SKM-1 treated with dmso at 0.1 percent for 144 hours (cell line): ENCODE results near the gene CAMTA1.

ENCODE experiments used
- DNase-seq: peaks from one replicate; lab custom pipeline; 2025; ENCODE audit not compliant: unreplicated experiment; lab: John Stamatoyannopoulos, UW

Gene CAMTA1

GRCh38 chr1:7437608-7438395 is 652.5 kb downstream of the CAMTA1 start:
- no peak for DNase-seq

- DNase-seq, result no peak
These were observed 653.1 kb downstream of the CAMTA1 start for GRCh38 chr1:7438396-7438785.

DNA sequence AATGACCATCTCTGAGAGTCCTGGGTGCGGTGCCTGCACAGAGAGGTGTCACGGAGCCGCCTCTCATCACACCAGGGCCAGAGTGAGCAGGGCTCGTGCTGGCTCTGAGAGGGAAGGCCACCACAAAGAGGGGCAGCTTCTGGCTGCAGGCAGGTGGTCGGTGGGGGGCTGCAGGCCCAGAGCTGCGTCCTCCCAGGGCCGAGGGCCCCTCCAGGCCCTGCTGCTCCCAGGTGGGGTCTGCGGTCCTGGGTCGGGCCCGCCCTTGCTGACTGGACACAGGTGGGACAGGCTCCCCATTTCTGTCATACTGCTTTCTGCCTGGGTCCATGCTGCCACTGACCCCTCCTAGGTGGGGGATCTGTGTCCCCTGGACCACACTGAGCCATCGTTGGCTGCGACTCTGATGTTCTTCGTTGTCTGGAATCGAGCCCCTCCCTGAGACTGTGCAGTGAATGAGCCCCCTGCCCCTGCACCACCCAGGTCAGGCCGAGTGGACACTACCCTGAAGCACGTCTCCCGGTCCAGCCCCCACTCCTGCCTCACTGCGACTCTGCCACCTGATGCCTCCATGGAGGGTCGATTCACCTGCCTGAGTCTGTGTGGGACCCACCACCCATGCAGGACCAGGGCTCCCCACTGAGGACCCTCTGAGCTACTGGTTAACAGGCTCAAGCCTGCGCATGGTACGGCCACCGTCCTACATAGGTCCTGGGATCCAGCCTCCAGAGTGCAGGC is 653.8 kb downstream of the CAMTA1 start:
- DNase-seq, result no peak

- DNase-seq, result no peak
These were observed 654.9 kb downstream of the CAMTA1 start for GRCh38 chr1:7440154-7440553.

DNA sequence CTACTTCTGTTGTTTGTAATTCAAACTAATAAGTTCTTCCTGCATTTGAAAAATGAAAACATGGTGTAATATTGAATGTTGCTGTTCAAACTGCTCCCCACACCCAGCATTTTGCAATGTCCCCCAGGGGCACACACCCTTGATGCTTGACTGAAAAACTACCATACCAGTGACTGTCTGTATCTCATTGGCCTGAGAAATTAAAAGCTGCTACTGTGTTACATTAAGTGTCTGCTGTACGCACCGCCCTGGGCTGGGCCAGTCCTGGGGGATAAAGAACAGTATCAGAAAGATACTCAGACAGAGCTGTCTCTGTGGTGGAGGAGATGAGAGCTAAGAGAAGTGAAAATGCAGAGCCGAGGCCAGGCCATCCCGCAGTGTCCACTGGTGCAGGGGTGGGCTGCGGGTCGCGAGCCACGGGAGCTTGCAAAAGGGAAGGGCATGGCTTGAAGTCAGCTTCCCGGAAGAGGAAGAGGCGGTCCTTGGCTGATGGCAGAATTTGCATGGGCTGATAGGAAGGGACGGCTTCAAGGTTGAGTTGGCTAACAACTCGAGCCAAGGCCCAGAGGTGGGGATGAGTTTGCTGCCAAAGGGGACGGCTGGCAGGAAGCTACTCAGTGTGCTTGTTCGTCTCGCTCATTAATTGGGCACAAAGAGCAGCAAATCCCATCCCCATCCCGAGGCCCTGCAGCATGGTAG is 656.0 kb downstream of the CAMTA1 start:
- no peak for DNase-seq

DNA sequence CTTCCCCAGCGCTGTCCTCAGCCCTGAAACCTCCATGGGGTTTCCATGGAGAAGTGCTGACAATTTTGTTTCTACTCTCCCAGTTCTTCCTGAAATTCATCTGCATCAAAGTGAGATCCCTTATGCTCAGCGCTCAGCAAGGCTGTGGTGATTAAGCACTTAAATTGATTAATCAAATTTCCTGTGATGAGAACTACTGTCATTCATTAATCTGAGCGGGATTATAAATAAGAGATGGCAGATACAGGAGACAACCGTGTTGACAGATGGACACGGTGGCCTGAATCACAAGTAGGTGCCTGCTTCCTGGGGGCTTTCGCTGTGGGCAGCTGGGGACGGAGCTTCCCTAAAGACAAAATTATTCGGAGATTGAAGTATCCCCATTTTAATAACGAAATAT is 656.8 kb downstream of the CAMTA1 start:
- DNase-seq, result no peak

- DNase-seq, result no peak
These were observed 657.7 kb downstream of the CAMTA1 start for GRCh38 chr1:7442918-7443317.

GRCh38 chr1:7444363-7444762 is 659.1 kb downstream of the CAMTA1 start:
- DNase-seq, result peak; percentile 8

DNA sequence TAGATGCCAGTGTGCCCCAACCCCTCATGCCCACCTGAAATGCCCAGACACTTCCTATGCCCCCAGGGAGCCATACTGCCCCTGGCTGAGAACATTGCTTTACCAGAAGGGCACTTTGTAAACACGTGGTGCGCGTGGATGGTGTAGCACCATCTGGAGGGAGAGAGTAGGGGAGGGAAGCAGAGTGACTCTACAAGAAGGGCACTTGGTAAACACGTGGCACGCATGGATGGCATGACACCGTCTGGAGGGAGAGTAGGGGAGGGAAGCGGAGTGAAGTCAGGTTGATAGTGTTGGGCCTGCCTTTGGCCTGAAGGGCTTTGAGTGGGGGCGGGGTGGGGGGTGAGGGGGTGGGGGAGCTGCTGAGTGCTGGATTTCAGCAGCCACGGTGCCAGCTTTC is 661.8 kb downstream of the CAMTA1 start:
- DNase-seq, result no peak

DNA sequence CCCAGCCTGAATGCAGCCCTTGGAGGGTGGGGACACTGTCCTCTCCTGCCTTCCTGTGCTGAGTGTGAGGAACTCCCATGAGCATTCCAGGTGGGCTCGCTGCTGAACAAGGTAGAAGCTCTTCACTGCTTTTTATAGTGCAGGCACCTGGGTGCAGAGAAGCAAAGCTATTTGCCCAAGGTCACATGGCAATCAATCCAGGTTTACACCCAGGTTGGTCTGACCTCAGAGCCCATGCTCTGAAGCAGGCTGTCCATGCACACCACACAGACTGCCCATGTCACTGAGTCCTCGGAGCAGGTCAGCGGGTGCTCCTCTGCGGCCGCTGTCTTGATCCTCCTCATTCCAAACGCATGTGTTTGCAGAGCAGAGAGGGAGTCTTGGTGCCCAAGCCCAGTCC is 662.5 kb downstream of the CAMTA1 start:
- DNase-seq, result no peak

- no peak for DNase-seq
These were observed 663.7 kb downstream of the CAMTA1 start for GRCh38 chr1:7448986-7449385.

- DNase-seq, result no peak
These were observed 664.5 kb downstream of the CAMTA1 start for GRCh38 chr1:7449750-7450149.

GRCh38 chr1:7450838-7451237 is 665.6 kb downstream of the CAMTA1 start:
- no peak for DNase-seq

DNA sequence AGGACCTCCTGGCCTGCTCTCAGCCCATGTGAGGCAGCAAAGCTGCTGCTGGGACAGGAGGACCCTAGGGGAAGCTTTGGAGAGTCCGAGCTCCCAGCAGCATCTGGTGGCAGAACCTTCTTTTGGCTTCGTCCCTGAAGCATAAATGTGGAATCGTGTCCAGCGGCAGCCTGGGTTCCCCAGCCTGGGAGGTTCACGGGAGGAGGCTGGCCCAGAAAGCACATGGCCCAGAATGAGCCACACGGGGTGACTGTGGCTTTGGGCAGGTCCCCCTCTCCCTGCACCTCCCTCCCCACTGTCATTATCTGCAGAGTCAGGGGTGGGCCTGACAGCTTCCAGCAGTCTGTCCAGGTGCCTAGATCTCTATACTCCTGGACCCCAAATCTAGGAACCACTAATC is 667.8 kb downstream of the CAMTA1 start:
- no peak for DNase-seq

DNA sequence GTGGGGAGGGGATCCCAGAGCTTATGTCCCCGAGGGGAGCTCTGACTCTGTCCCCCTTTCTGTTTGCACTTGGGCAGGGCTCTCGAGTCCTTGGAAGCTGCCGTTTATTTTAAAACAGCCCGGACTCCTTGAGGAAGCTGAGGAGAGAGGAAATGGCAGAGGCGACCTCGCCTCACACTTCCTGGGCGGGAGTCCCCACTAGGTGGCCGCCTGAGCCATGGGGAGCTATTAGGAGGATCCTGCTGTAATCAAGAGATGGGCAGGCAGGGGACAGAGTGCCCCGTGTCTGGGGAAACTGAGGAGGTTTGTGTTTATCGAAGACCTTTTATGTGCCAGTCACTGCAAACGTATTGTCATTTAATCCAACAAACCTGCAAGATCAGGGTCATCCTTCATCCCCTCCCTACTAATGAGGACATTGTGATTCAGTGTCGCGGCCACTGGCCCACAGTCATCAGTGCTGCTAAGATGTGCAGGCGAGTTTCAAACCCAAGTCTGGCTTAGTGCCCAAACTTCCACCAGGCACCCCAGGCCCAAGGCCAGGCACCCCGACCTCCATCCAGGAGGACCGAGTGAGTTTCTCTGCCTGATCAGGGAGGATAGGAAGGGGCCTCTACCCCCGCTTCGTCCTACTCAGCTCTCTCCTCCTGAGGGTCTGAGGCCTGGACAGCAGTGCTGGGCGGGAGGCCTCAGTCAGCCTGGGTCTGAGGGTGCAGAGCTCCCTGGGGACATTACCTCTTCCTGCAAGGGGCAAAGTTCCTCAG is 669.0 kb downstream of the CAMTA1 start:
- DNase-seq, result peak; percentile 7

- DNase-seq, result no peak
These were observed 669.9 kb downstream of the CAMTA1 start for GRCh38 chr1:7454895-7455784.

GRCh38 chr1:7455796-7456721 is 670.8 kb downstream of the CAMTA1 start:
- no peak for DNase-seq

- DNase-seq, result no peak
These were observed 671.4 kb downstream of the CAMTA1 start for GRCh38 chr1:7456722-7457082.

DNA sequence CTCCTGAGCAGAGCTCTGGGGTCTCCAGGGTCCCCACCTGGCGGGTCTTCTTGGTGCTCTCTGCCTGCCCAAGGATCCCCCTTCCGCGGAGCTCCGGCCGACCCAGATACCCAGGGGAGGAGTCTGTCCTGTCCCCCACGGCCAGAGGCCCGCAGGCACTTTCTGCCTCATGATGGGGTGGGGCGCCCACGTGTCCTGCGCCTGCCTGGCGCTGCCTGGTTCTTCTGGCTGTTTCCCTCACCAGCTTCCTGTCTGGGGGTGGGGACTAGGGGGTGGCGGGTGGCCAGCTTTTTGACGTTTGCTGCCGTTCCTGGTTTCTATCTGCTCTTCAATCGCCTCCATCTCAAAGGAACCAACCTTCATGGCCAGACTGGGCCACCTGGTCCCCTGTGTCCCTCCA is 672.6 kb downstream of the CAMTA1 start:
- DNase-seq, result no peak
